ENCODE data around the gene SPSB2.
"Not testable (repeated sequence)": the region's sequence is repeated elsewhere in the genome, so short reads cannot be mapped to it uniquely, and the experiment has no call there.

The SPSB2 gene

DNA sequence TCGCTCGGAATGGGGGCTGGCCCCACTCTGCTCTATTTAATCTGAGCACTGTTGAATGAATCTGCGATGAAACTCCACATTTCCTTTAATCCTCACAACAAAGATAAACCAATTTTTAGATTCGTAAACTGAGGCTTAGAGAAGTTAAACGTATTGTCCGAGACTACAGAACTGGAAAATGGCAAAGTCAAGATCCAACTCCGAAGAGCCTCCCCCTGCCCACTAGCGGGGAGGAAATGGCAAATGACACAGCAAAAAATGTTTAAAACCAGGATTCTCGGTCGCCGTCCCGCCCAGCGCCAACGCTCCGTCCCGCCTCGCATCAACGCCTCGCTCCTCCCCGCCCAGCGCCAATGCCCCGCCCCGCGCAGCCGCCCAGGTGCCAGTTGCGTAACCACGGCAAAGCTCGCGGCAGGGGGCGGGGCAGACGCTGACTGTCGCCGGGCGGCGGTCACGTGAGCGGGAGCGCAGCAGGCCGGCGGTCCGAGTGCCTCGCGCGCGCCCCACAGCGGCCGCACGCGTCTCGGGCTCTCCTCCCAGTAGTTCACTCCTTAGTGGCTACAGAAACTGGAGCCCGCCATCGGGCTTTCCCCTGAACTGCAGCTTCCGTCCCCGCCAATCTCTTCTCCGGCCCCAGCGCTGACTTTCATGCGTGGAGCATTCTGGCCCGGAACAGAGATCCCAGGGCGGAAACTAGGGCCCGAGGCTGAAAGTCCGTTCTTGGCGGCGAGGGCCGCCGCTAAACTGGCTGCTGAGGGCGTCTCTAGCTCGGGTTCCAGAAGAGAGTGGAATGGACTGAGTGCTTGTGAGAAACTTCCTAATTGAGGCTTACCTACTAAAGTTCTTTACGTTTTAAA, 17.9 kb upstream of the SPSB2 start:
- TF ChIP-seq GATA1 (IDR thresholded peaks at IDR 0.05; ENCODE audit: low read depth, low read length) (no peak), POLR2A (IDR thresholded peaks at IDR 0.05; ENCODE audit: low read length) (peak; percentile 81)

DNA sequence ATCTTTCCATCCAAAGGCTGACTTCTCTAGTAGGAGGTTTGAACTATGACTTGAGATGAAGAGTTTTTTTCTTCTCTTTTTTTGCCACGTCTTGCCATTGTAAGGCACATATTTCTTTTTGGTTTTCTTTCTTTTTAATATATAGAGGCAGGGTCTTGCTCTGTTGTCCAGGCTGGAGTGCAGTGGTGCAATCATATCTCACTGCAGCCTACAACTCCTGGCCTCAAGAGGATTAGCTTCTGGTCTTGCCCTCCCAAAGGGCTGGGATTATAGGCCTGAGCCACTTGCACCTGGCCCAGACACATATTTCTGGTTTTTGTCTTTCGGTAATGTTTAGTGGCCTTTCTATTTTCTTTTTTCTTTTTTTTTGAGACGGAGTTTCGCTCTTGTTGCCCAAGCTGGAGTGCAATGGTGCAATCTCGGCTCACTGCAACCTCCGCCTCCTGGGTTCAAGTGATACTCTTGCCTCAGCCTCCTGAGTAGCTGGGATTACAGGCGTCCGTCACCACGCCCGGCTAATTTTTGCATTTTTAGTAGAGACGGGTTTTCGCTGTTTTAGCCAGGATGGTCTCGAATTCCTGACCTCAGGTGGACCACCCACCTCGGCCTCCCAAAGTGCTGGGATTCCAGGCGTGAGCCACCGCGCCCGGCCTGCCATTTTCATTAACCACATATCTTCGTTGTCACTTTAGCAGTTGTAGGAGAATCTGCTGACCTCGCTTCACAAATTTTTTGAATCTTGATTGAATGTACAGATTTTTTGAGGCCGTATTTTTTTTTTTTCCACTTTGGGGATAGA, 16.9 kb upstream of the SPSB2 start:
- not testable (repeated sequence) for DNase-seq

More for the DNA sequence above, 17.9 kb upstream of the SPSB2 start:
- DNase-seq = peak; percentile 99 to 100

DNA sequence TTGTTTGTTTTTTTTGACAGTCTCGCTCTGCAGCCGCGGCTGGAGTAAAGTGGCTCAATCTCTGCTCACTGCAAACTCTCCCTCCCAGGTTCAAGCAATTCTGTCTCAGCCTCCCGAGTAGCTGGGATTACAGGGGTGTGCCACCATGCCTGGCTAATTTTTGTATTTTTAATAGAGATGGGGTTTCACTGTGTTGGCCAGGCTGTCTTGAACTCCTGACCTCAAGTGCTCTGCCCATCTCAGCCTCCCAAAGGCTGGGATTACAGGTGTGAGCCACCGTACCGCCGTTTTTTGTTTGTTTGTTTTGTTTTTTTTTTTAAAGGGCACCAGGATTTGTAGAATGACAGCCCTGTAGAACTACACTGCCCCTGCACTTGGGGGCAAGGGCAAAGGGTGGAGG, 15.7 kb upstream of the SPSB2 start:
- DNase-seq = not testable (repeated sequence)

- TF ChIP-seq GATA1 (IDR thresholded peaks at IDR 0.05; ENCODE audit: low read depth, low read length) = no peak
- no peak for TF ChIP-seq POLR2A (IDR thresholded peaks at IDR 0.05; ENCODE audit: low read length)
- DNase-seq = no peak
These were observed 15.3 kb upstream of the SPSB2 start for GRCh38 chr12:6888360-6888759.

GRCh38 chr12:6887460-6887859, 14.4 kb upstream of the SPSB2 start:
- TF ChIP-seq POLR2A (IDR thresholded peaks at IDR 0.05; ENCODE audit: low read length) = no peak
- no peak for TF ChIP-seq GATA1 (IDR thresholded peaks at IDR 0.05; ENCODE audit: low read depth, low read length)
- DNase-seq = no peak

- not testable (repeated sequence) for DNase-seq
These were observed 13.3 kb upstream of the SPSB2 start for GRCh38 chr12:6886206-6886999.

DNA sequence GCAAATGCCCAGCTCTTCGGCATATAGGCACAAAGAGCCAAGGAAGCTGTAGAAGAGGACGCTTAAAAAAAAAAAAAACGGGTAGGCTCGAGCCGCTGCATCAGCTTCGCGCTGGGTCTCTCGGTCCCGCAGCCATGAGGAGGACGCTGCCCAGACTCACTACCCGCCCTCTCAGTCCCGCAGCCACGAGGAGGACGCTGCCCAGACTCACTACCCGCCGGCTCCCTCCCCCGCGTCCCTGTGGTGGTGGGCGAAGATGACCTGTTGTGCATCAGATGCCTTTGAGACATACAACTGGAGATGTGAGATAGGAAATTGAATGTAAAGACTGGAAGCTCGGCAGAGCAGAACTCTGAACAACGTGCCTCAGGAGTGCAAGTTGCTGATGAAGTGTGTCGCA, 11.4 kb upstream of the SPSB2 start:
- DNase-seq = no peak
- no peak for TF ChIP-seq GATA1 (IDR thresholded peaks at IDR 0.05; ENCODE audit: low read depth, low read length)
- TF ChIP-seq POLR2A (IDR thresholded peaks at IDR 0.05; ENCODE audit: low read length) = no peak

GRCh38 chr12:6883683-6884082, 10.6 kb upstream of the SPSB2 start:
- TF ChIP-seq POLR2A (IDR thresholded peaks at IDR 0.05; ENCODE audit: low read length) (no peak), GATA1 (IDR thresholded peaks at IDR 0.05; ENCODE audit: low read depth, low read length) (no peak)
- no peak for DNase-seq

GRCh38 chr12:6883252-6883651, 10.1 kb upstream of the SPSB2 start:
- TF ChIP-seq POLR2A (IDR thresholded peaks at IDR 0.05; ENCODE audit: low read length) (no peak), GATA1 (IDR thresholded peaks at IDR 0.05; ENCODE audit: low read depth, low read length) (no peak)
- no peak for DNase-seq

- DNase-seq = not testable (repeated sequence)
These were observed 6.7 kb upstream of the SPSB2 start for GRCh38 chr12:6879824-6880223.

- DNase-seq = not testable (repeated sequence)
These were observed 889 bp upstream of the SPSB2 start for GRCh38 chr12:6874015-6874368.

DNA sequence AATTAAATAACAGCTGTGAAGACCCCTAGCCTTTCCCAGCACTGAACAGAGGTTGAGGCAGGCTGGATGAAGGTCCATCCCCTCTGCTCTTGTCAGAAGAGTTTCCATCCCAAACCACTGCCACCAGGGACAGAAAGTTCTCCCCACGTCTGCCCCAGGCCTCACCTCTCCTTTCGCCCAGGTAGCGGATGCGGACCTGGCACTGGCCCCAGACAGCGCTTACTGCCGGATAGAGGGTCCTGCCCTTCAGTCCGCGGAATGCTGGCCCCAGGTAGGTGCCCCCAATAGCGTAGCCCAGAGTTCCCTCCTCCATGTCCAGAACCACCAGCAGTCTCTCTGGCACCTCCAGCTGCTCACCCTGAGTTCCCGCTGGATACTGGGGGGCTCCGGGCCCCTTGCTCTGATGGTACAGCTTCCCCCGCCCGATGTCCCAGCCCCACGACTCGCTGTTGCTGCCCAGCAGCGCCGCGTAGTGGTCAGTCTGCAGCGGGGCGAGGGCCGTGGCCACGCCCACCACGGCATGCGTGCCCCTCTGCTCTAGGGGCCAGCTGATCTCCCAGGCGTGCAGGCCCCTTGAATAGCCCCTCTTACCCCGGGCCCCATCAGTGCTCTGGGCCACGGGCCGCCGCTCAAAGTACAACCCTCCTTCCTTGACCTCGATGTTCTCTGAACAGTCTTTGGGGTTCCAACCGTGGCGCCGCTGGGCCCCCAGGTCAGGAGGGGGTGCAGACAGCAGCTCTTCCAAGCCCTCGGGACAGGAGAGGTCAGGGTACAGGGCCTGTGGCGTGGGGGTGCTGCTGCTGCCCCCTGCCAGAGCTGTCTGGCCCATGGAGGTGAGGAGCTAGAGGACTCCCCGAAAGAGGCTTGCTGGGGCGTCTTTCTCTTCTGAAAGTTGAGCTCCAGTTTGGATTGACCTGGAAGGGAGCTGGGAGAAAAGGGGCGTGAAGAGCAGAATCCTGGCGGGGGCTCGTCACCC, 742 bp downstream of the SPSB2 start:
- TF ChIP-seq POLR2A (IDR thresholded peaks at IDR 0.05; ENCODE audit: low read length) (no peak), GATA1 (IDR thresholded peaks at IDR 0.05; ENCODE audit: low read depth, low read length) (no peak)

DNA sequence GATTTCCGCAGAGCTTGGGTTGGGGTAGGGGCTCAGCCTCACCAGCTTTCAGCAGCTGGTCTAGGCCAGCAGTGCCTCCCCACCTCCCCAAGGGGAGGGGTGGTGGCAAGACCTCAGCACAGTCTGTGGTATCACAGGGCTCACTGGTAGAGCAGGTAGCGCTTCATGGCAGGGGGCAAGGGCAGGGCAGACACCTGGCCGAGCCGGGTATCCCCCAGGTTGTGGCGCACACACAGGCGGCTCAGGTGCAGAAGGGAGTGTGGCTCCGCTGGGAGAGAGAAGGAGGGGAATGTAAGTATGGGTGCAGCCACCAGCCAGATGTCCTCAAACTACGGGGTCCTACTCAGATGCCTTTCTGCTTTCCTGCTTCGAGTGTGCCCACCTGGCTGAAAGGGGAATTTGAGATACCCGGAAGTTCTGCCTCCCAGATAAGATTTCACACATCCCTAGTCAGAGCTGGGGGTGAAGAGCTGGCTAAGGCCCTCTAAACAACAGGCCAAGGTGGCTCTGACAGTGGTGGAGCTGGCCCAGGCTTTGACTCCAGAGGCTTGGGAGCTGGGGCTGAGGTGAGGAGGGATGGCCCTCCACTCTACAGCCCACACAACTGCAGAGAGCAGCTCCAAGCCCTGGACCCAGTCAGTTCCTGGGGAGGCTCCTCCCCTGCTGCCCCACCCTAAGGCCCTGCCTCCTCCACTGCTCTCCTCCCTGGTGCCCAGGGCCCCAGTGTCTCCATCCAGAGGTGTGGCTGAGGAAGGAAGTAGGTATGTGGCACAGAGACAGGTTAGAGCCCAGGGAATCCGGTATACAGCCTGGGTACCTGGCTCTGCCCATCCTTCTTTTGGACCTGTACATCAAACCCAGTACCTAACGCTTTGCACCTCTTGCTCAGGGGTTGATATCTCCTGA, 1.8 kb downstream of the SPSB2 start:
- TF ChIP-seq POLR2A (IDR thresholded peaks at IDR 0.05; ENCODE audit: low read length) = peak; percentile 62
- no peak for TF ChIP-seq GATA1 (IDR thresholded peaks at IDR 0.05; ENCODE audit: low read depth, low read length)
- DNase-seq = peak; percentile 54

More for the DNA sequence above, 742 bp downstream of the SPSB2 start:
- DNase-seq = peak; percentile 85 to 90

- DNase-seq = not testable (repeated sequence)
These were observed 2.8 kb downstream of the SPSB2 start for GRCh38 chr12:6870304-6870703.
